ENCODE data around the gene SLC7A9. TPM values are rescaled to one million over a fixed set of nuclear protein-coding genes. Genes with fewer than 3 reads are reported as not detected.

The SLC7A9 gene
- total RNA-seq, 1 experiment from 2014 or later = 0.11 TPM

- Mint-ChIP-seq H3K4me1 (peaks cover 39% of the 10 kb centered on the region), H3K9me3 (no peaks in the 10 kb centered on the region), H3K4me3 (no peak overlapping the region), H3K36me3 (no peaks in the 10 kb centered on the region), H3K27ac (no peak overlapping the region), H3K27me3 (ENCODE audit: low read depth) (no peaks in the 10 kb centered on the region)
- TF ChIP-seq TP53 (CRISPR knock-in tag; IDR thresholded peaks at IDR 0.05) (no peak), TEAD4 (CRISPR knock-in tag; IDR thresholded peaks at IDR 0.05) (no peak), SP1 (CRISPR knock-in tag; conservative IDR thresholded peaks at IDR 0.05) (no peak), ZNF121 (CRISPR knock-in tag; IDR thresholded peaks at IDR 0.05) (no peak), NR3C1 (CRISPR knock-in tag; conservative IDR thresholded peaks at IDR 0.05; ENCODE audit: low read depth) (no peak), SMAD4 (CRISPR knock-in tag; IDR thresholded peaks at IDR 0.05) (no peak), GABPB1 (CRISPR knock-in tag; IDR thresholded peaks at IDR 0.05) (no peak), ZSCAN18 (CRISPR knock-in tag; IDR thresholded peaks at IDR 0.05) (no peak), ARID4B (CRISPR knock-in tag; IDR thresholded peaks at IDR 0.05; ENCODE audit: borderline replicate concordance) (no peak), ZNF232 (CRISPR knock-in tag; IDR thresholded peaks at IDR 0.05) (no peak), JUN (CRISPR knock-in tag; IDR thresholded peaks at IDR 0.05) (no peak), HMGXB4 (CRISPR knock-in tag; IDR thresholded peaks at IDR 0.05) (no peak)
- DNase-seq (ENCODE audit: low spot score) (no peak), ATAC-seq (no peak)
- CTCF ChIA-PET = no interaction called here
- POLR2A ChIA-PET = no interaction called here
These were observed 45.3 kb downstream of the SLC7A9 start for GRCh38 chr19:32824191-32824751.

GRCh38 chr19:32823747-32824102 is 45.8 kb downstream of the SLC7A9 start:
- ChIA-PET POLR2A (no interaction called here), CTCF (no interaction called here)
- no peaks in the 10 kb centered on the region for H3K9me3 Mint-ChIP-seq
- TF ChIP-seq NR3C1 (CRISPR knock-in tag; conservative IDR thresholded peaks at IDR 0.05; ENCODE audit: low read depth) (no peak), IRF2 (CRISPR knock-in tag; IDR thresholded peaks at IDR 0.05; ENCODE audit: borderline replicate concordance, low read depth) (no peak), ZSCAN18 (CRISPR knock-in tag; IDR thresholded peaks at IDR 0.05) (no peak), ATF2 (CRISPR knock-in tag; IDR thresholded peaks at IDR 0.05; ENCODE audit: borderline replicate concordance, low read depth) (no peak), ZBTB43 (CRISPR knock-in tag; IDR thresholded peaks at IDR 0.05) (no peak), MYBL2 (CRISPR knock-in tag; IDR thresholded peaks at IDR 0.05) (no peak), EMX1 (CRISPR knock-in tag; IDR thresholded peaks at IDR 0.05) (no peak), ATF1 (CRISPR knock-in tag; IDR thresholded peaks at IDR 0.05) (no peak), ZNF232 (CRISPR knock-in tag; IDR thresholded peaks at IDR 0.05) (no peak), USF2 (CRISPR knock-in tag; IDR thresholded peaks at IDR 0.05) (no peak)
- H3K36me3 Mint-ChIP-seq = no peaks in the 10 kb centered on the region
- H3K4me3 Mint-ChIP-seq = no peak overlapping the region
- H3K27me3 Mint-ChIP-seq (ENCODE audit: low read depth) = no peaks in the 10 kb centered on the region
- H3K4me1 Mint-ChIP-seq = peaks cover 34% of the 10 kb centered on the region
- no peak overlapping the region for H3K27ac Mint-ChIP-seq
- ATAC-seq (no peak), DNase-seq (ENCODE audit: low spot score) (no peak)

Data from WTC11 (cell line).